ENCODE data around the gene NNMT. TPM values are rescaled to one million over a fixed set of nuclear protein-coding genes. Genes with fewer than 3 reads are reported as not detected.

Gene NNMT
- 292 and 504 TPM in 2 replicates for total RNA-seq

DNA sequence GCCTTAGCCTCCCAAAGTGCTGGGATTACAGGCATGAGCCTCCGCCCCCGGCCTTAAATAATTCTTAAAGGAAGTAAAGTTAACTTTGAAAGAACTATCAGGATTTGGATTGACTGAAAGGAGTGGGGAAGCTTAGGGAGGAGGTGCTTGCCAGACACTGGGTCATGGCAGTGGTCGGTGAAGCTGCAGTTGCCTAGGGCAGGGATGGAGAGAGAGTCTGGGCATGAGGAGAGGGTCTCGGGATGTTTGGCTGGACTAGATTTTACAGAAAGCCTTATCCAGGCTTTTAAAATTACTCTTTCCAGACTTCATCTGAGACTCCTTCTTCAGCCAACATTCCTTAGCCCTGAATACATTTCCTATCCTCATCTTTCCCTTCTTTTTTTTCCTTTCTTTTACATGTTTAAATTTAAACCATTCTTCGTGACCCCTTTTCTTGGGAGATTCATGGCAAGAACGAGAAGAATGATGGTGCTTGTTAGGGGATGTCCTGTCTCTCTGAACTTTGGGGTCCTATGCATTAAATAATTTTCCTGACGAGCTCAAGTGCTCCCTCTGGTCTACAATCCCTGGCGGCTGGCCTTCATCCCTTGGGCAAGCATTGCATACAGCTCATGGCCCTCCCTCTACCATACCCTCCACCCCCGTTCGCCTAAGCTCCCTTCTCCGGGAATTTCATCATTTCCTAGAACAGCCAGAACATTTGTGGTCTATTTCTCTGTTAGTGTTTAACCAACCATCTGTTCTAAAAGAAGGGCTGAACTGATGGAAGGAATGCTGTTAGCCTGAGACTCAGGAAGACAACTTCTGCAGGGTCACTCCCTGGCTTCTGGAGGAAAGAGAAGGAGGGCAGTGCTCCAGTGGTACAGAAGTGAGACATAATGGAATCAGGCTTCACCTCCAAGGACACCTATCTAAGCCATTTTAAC lies at the start of gene NNMT:
TSS of gene NNMT (plus strand) at position 724 of the 929 bp plus-strand sequence. CDS start at position 882, 158 bp downstream.

Other genes with a start within 250 kb of the NNMT start
- gene ZBTB16, start 236.7 kb upstream of the NNMT start, total RNA-seq = 7.9 and 50.1 TPM in 2 replicates
- 4.0 and 7.3 TPM in 2 replicates for gene C11orf71, start 104.1 kb downstream of the NNMT start, total RNA-seq
- 25.3 and 31.4 TPM in 2 replicates for gene RBM7, start 104.3 kb downstream of the NNMT start, total RNA-seq
- gene REXO2, start 143.1 kb downstream of the NNMT start, total RNA-seq = 103 and 231 TPM in 2 replicates

All from epithelial cell of alveolus of lung (primary cell).